ENCODE measurements around the gene OR8B8. TPM values are rescaled to one million over a fixed set of nuclear protein-coding genes. Genes with fewer than 3 reads are reported as not detected.

Gene OR8B8
- polyA plus RNA-seq, 1 of the 3 experiments (the other 2 are of a cell fraction): not detected

DNA sequence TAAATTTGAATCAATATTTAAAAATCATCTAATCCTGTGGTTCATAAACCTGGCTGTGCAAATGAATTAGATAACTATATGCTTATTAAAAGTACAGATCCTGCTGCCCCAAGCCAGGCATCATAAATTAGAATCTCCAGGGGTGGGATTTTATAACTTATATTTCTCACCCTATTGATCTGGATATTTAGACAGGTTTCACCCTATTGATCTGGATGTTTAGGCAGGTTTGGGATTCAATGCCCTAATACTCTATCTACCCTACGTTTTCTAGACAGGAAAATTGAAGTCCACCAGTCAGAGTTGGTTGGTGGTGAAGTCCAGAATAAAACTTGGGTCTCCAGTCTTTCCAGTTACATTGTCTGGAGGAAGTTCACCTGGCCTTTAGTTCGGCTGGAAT, 2.6 kb downstream of the OR8B8 start:
- TF ChIP-seq YY1 (IDR thresholded peaks at IDR 0.05; ENCODE audit: low read depth): no peak
- no peak for TF ChIP-seq NFIC (IDR thresholded peaks at IDR 0.05; ENCODE audit: borderline replicate concordance)
- TF ChIP-seq SMC3 (IDR thresholded peaks at IDR 0.05; ENCODE audit: low read depth, low read length): no peak
- no peak for TF ChIP-seq TEAD4 (IDR thresholded peaks at IDR 0.05; ENCODE audit: borderline replicate concordance, insufficient read depth)
- no peak for TF ChIP-seq RFX5 (IDR thresholded peaks at IDR 0.05; ENCODE audit: low read length)
- no peak for TF ChIP-seq RCOR1 (IDR thresholded peaks at IDR 0.05; ENCODE audit: low read length)
- no peak for TF ChIP-seq EP300 (IDR thresholded peaks at IDR 0.05; ENCODE audit: borderline replicate concordance in 1 of 2, low read depth in 1 of 2, low read length in 1 of 2)
- TF ChIP-seq GATA2 (CRISPR knock-in tag; IDR thresholded peaks at IDR 0.05): no peak
- TF ChIP-seq GABPA (IDR thresholded peaks at IDR 0.05; ENCODE audit: low read depth): no peak
- TF ChIP-seq TCF12 (IDR thresholded peaks at IDR 0.05): no peak
- TF ChIP-seq MXI1 (IDR thresholded peaks at IDR 0.05; ENCODE audit: low read depth, low read length): no peak
- TF ChIP-seq, protein P1, sequence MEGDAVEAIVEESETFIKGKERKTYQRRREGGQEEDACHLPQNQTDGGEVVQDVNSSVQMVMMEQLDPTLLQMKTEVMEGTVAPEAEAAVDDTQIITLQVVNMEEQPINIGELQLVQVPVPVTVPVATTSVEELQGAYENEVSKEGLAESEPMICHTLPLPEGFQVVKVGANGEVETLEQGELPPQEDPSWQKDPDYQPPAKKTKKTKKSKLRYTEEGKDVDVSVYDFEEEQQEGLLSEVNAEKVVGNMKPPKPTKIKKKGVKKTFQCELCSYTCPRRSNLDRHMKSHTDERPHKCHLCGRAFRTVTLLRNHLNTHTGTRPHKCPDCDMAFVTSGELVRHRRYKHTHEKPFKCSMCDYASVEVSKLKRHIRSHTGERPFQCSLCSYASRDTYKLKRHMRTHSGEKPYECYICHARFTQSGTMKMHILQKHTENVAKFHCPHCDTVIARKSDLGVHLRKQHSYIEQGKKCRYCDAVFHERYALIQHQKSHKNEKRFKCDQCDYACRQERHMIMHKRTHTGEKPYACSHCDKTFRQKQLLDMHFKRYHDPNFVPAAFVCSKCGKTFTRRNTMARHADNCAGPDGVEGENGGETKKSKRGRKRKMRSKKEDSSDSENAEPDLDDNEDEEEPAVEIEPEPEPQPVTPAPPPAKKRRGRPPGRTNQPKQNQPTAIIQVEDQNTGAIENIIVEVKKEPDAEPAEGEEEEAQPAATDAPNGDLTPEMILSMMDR (IDR thresholded peaks at IDR 0.05): no peak
- no peak for TF ChIP-seq FOSL2 (IDR thresholded peaks at IDR 0.05; ENCODE audit: borderline replicate concordance, low read depth)
- TF ChIP-seq IRF3 (IDR thresholded peaks at IDR 0.05; ENCODE audit: low read depth, low read length): no peak
- TF ChIP-seq CHD2 (IDR thresholded peaks at IDR 0.05; ENCODE audit: low read length, partially characterized antibody): no peak
- TF ChIP-seq, protein P2, sequence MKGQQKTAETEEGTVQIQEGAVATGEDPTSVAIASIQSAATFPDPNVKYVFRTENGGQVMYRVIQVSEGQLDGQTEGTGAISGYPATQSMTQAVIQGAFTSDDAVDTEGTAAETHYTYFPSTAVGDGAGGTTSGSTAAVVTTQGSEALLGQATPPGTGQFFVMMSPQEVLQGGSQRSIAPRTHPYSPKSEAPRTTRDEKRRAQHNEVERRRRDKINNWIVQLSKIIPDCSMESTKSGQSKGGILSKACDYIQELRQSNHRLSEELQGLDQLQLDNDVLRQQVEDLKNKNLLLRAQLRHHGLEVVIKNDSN (IDR thresholded peaks at IDR 0.05; ENCODE audit: borderline replicate concordance, low read depth): no peak
- TF ChIP-seq SIN3A (IDR thresholded peaks at IDR 0.05; ENCODE audit: borderline replicate concordance, low read depth, low read length): no peak
- TF ChIP-seq REST (IDR thresholded peaks at IDR 0.05; ENCODE audit: low read depth, low read length): no peak
- Histone ChIP-seq H3K79me2 (ENCODE audit: insufficient read depth) (no peaks in the 10 kb centered on the region), H3K9ac (no peak overlapping the region), H4K20me1 (ENCODE audit: insufficient read depth) (no peaks in the 10 kb centered on the region), H2AFZ (ENCODE audit: low read depth) (no peak overlapping the region), H3K9me3 (no peaks in the 10 kb centered on the region), H3K27ac (ENCODE audit: low read depth in 2 of 2, low read length in 1 of 2) (no peak overlapping the region), H3K4me1 (ENCODE audit: control insufficient read depth in 1 of 2, insufficient read depth in 2 of 2, low read depth in 1 of 2, low read length in 1 of 2) (no peaks in the 10 kb centered on the region), H3K27me3 (ENCODE audit: insufficient read depth) (peaks cover 7% of the 10 kb centered on the region; the same call in 1 of the 2 replicates), H3K4me2 (no peak overlapping the region), H3K9me2 (no peaks in the 10 kb centered on the region), H3F3A (replicated peaks; ENCODE audit: insufficient read depth) (no peaks in the 10 kb centered on the region), H3K4me3 (ENCODE audit: low read depth in 2 of 2, low read length in 1 of 2) (no peak overlapping the region), H3K36me3 (replicated peaks in 1 of 2; ENCODE audit: control insufficient read depth in 1 of 2, insufficient read depth in 2 of 2, low read length in 1 of 2) (no peaks in the 10 kb centered on the region)
- ChIA-PET POLR2A (no interaction called here), CTCF (no interaction called here)
- WGBS (ENCODE audit: low lambda C conversion rate): 0% methylated on average over 2 of the region's 2 CpGs
- DNase-seq: no peak

Data from SK-N-SH (cell line).